Neural cell (in vitro differentiated cells): ENCODE measurements around the gene KRTAP10-3. TPM values are rescaled to one million over a fixed set of nuclear protein-coding genes. Genes with fewer than 3 reads are reported as not detected.

Experiments used
- H2AFZ ChIP-seq: fragments of 200-600, 300-800 bp; sonication (generic), shearing (Covaris generic); 2 replicates; pipeline ENCODE4 v1.6.0; 2014; ENCODE audit warnings: low read depth, mild to moderate bottlenecking, antibody characterized with exemption, low read length, moderate library complexity
- H3F3A ChIP-seq: fragments of 200-600 bp; shearing (Covaris generic); 2 replicates; pipeline ENCODE4 v1.6.1; 2016; ENCODE audit warnings: mild to moderate bottlenecking, moderate library complexity, mixed read lengths, antibody characterized with exemption, low read length; ENCODE audit not compliant: insufficient read depth, poor library complexity, severe bottlenecking
- H3K27ac ChIP-seq: fragments of 200-600, 300-800 bp; sonication (generic), shearing (Covaris generic); 2 replicates; pipeline ENCODE4 v1.5.1; 2014; ENCODE audit warnings: mild to moderate bottlenecking, low read length, moderate library complexity
- H3K27me3 ChIP-seq: fragments of 300-800, 200-600 bp; sonication (generic), shearing (Covaris generic); 2 replicates; pipeline ENCODE4 v1.6.0; 2014; ENCODE audit warnings: mild to moderate bottlenecking, low read depth, low read length, moderate library complexity; ENCODE audit not compliant: insufficient read depth
- H3K36me3 ChIP-seq: fragments of 300-800, 200-600 bp; sonication (generic), shearing (Covaris generic); 2 replicates; pipeline ENCODE4 v1.5.1; 2014; ENCODE audit warnings: mild to moderate bottlenecking, antibody characterized with exemption, low read length, moderate library complexity; ENCODE audit not compliant: insufficient read depth
- H3K4me2 ChIP-seq: fragments of 300-800, 200-600 bp; sonication (generic), shearing (Covaris generic); 2 replicates; pipeline ENCODE4 v1.6.0; 2014; ENCODE audit warnings: mild to moderate bottlenecking, low read length
- H3K4me3 ChIP-seq: fragments of 300-800, 200-600 bp; sonication (generic), shearing (Covaris generic); 2 replicates; pipeline ENCODE4 v1.5.1; 2014; ENCODE audit warnings: mild to moderate bottlenecking, low read length, moderate library complexity
- H3K79me2 ChIP-seq: fragments of 200-600 bp; shearing (Covaris generic); replicated peaks from 2 replicates; pipeline ENCODE4 v1.6.0; 2014; ENCODE audit warnings: mild to moderate bottlenecking, low read length, moderate library complexity; ENCODE audit not compliant: insufficient read depth
- H3K9ac ChIP-seq: fragments of 300-800, 200-600 bp; sonication (generic), shearing (Covaris generic); 2 replicates; pipeline ENCODE4 v1.6.1; 2016; ENCODE audit warnings: mild to moderate bottlenecking, low read length, mixed read lengths
- H3K9me2 ChIP-seq: fragments of 200-600 bp; shearing (Covaris generic); 2 replicates; pipeline ENCODE4 v1.6.1; 2016; ENCODE audit warnings: mild to moderate bottlenecking, low read length, mixed read lengths; ENCODE audit not compliant: insufficient read depth
- H3K9me3 ChIP-seq: fragments of 200-600, 300-800 bp; sonication (generic), shearing (Covaris generic); 2 replicates; pipeline ENCODE4 v1.6.1; 2016; ENCODE audit warnings: mild to moderate bottlenecking, mixed run types, low read length, moderate library complexity, mixed read lengths
- H4K20me1 ChIP-seq: fragments of 200-600 bp; shearing (Covaris generic); 2 replicates; pipeline ENCODE4 v1.6.1; 2016; ENCODE audit warnings: mild to moderate bottlenecking, mixed run types; ENCODE audit not compliant: insufficient read depth
- CTCF ChIP-seq: fragments of 450-650 bp; IDR thresholded peaks from 2 replicates; pipeline ENCODE4 v1.5.1; 2014; ENCODE audit warnings: antibody characterized with exemption, mild to moderate bottlenecking, moderate library complexity; ENCODE audit not compliant: poor library complexity, severe bottlenecking
- EP300 ChIP-seq: fragments of 450-650 bp; conservative IDR thresholded peaks from 2 replicates; pipeline ENCODE4 v1.6.1; 2014; ENCODE audit warnings: antibody characterized with exemption, mild to moderate bottlenecking, moderate library complexity; ENCODE audit not compliant: poor library complexity, severe bottlenecking
- EZH2 ChIP-seq: fragments of 200-600, 300-800 bp; shearing (Covaris generic), sonication (generic); IDR thresholded peaks from 2 replicates; pipeline ENCODE4 v1.6.1; 2014; ENCODE audit warnings: antibody characterized with exemption, low read length, borderline replicate concordance, mild to moderate bottlenecking; ENCODE audit not compliant: insufficient read depth, poor library complexity, severe bottlenecking
- MXI1 ChIP-seq: fragments of 450-650 bp; conservative IDR thresholded peaks from 2 replicates; pipeline ENCODE4 v1.6.1; 2014; ENCODE audit warnings: antibody characterized with exemption, mild to moderate bottlenecking; ENCODE audit not compliant: poor library complexity, severe bottlenecking
- POLR2AphosphoS5 ChIP-seq: IDR thresholded peaks from 2 replicates; pipeline ENCODE4 v1.6.1; 2012
- RAD21 ChIP-seq: fragments of 450-650 bp; conservative IDR thresholded peaks from 2 replicates; pipeline ENCODE4 v1.6.1; 2014; ENCODE audit warnings: antibody characterized with exemption, mild to moderate bottlenecking, moderate library complexity
- REST ChIP-seq: IDR thresholded peaks from 2 replicates; pipeline ENCODE4 v1.6.1; 2012; ENCODE audit warnings: borderline replicate concordance
- SMC3 ChIP-seq: fragments of 450-650 bp; conservative IDR thresholded peaks from 2 replicates; pipeline ENCODE4 v1.6.1; 2014; ENCODE audit warnings: antibody characterized with exemption, mild to moderate bottlenecking, moderate library complexity; ENCODE audit not compliant: poor library complexity
- TAF1 ChIP-seq: IDR thresholded peaks from 2 replicates; pipeline ENCODE4 v1.6.1; 2012; ENCODE audit warnings: low read depth
- polyA plus RNA-seq: library from polyadenylated mRNA; depleted of rRNA; stranded (reverse); fragments of >200 nt; gene quantifications from 2 replicates; pipeline ENCODE4 v1.2.3, GENCODE V29; 2014

KRTAP10-3 gene
- polyA plus RNA-seq, 1 donor from 2014 or later: not detected

- Histone ChIP-seq H3K79me2 (no peaks in the 10 kb centered on the region), H3F3A (no peaks in the 10 kb centered on the region), H2AFZ (no peak overlapping the region), H3K4me2 (no peak overlapping the region), H3K9me2 (no peaks in the 10 kb centered on the region), H3K9ac (no peak overlapping the region), H3K4me3 (no peak overlapping the region), H3K27ac (no peak overlapping the region), H3K36me3 (no peaks in the 10 kb centered on the region), H3K27me3 (no peaks in the 10 kb centered on the region), H4K20me1 (no peaks in the 10 kb centered on the region), H3K9me3 (no peaks in the 10 kb centered on the region)
- no peak for TF ChIP-seq SMC3
- no peak for TF ChIP-seq RAD21
- no peak for TF ChIP-seq EP300
- no peak for TF ChIP-seq MXI1
- no peak for TF ChIP-seq POLR2AphosphoS5
- TF ChIP-seq REST: no peak
- TF ChIP-seq EZH2: no peak
- no peak for TF ChIP-seq CTCF
- TF ChIP-seq TAF1: no peak
Measured at GRCh38 chr21:44579833-44580144, 21.2 kb upstream of the KRTAP10-3 start.

- no peaks in the 10 kb centered on the region for H3K79me2 ChIP-seq
- no peak overlapping the region for H3K27ac ChIP-seq
- no peak overlapping the region for H3K4me3 ChIP-seq
- H4K20me1 ChIP-seq: no peaks in the 10 kb centered on the region
- no peaks in the 10 kb centered on the region for H3K9me3 ChIP-seq
- H3K9ac ChIP-seq: no peak overlapping the region
- H3K27me3 ChIP-seq: no peaks in the 10 kb centered on the region
- TF ChIP-seq REST (no peak), EZH2 (no peak), EP300 (no peak), TAF1 (no peak), MXI1 (no peak), RAD21 (no peak), SMC3 (no peak), CTCF (no peak), POLR2AphosphoS5 (no peak)
- no peak overlapping the region for H3K4me2 ChIP-seq
- H2AFZ ChIP-seq: no peak overlapping the region
- H3K36me3 ChIP-seq: no peaks in the 10 kb centered on the region
- no peaks in the 10 kb centered on the region for H3F3A ChIP-seq
- no peaks in the 10 kb centered on the region for H3K9me2 ChIP-seq
Measured at GRCh38 chr21:44579056-44579832, 20.6 kb upstream of the KRTAP10-3 start.
